Stimulated activated CD8-positive, alpha-beta memory T cell treated with anti-CD3 and anti-CD28 coated beads, Interleukin-7, amount 100 ng/mL, for 1 hour (primary cell): ENCODE data around the gene ZNF564.
A peak's percentile ranks its signal among the peaks of the same experiment; 100 is the strongest.
"Not testable (repeated sequence)": the region's sequence is repeated elsewhere in the genome, so short reads cannot be mapped to it uniquely, and the experiment has no call there.

ENCODE experiments used
- DNase-seq, 2 donors: peaks; one replicate each; pipeline ENCODE4 v3.0.0-alpha.2; 2020; ENCODE audit warnings: low read depth in 2 of 2

The ZNF564 gene

DNA sequence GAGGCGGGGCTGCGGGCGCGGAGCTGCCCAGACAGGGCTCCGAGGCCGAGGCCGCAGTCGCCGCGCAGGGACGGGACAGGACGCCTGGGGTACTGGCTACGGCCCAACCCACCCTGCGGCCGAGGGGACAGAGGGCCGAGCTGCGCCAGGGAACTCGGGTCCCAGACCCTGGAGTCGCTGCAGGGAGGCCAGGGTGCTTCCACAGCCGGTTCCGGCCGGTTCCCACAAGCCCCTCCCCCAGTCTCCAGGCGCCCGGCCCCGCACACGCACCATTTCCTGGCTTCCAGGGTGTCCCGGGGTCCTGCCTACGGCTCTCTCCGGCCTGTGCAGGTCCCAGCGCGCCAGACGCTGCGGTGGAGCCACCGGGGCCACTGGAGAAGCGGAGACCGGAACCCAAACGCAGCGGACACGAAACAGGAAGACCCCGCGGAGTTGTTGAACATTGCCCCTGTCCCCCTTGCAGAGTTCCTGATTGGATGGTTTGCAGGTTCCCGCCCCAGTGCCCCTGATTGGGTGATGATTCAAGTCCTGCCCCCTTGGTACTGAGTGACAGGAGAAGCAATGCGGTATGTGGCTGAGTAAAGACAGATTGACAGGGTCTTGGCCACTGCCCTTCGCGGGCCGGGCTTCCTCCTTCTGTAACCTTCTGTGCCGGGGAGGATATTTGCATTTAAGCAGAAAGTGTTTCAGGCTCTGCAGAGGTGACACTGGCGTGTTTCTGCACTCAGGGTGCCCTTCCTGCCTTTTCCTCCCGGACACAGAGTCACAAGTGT is at the start of gene ZNF564:
Gene ZNF564, minus strand, starts transcription at position 423 of the 773 bp plus-strand sequence. Its CDS starts 150 bp downstream, at position 273.
- DNase-seq, result peak; percentile 78 to 79

DNA sequence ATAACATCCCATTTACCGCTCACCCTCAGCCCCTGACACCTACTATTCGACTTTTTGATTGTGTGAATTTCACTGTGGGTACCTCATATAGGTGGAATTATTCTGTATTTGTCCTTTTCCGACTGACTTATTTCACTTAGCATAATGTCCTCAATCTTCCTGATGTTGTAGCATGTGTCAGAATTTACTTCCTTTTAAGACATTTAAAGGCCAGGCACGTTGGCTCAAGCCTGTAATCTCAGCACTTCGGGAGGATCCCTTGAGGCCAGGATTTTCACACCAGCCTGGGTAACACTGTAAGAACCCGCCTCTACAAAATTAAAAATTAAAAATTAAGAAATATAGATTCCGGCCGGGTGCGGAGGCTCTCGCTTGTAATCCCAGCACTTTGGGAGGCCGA is 46.3 kb upstream of the ZNF564 start:
- no peak for DNase-seq

DNA sequence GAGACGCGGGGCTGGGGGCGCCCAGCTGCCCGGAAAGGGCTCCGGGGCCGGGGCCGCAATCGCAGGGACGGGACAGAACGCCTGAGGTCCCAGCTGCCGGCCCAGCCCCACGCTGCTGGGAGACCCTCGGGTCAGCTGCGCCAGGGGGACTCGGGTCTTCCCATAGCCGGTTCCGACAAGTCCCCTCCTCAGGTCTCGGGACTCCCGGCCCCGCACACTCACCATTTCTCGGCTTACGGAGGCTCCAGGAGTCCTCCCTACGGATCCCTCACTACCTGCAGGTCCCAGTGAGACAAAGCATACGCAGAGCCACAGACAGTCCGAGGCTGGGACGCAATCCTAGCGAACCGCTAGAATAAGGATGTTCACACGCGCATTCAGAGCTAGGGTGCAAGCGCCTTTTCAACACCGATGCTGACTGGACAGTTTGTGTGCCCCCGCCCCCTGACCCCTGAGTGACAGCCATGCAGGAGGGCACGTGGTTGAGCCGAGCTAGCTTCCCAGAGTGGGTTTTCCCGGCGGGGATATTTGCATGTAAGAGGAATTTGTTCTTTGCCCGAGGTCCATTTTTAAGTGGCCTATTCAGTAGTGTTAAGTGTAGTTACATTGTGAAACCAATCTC is 45.8 kb upstream of the ZNF564 start:
- DNase-seq, result no peak

DNA sequence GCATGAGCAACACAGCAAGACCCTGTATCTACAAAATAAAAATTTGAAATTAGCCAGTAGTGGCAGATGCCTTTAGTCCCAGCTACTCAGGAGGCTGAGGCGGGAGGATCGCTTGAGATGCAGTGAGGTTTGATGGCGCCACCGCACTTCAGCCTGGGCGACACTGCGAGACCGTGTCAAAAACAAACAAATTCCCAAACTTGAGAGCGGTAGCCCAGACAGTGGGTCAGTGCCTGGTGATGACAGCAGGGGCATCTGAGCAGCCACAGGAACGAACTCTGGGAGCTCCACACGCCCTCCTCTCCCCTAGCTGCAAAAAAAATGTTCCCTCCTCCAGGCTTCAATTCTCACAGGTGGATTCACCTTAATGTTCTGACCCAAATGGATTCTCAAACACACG is 45.2 kb upstream of the ZNF564 start:
- no peak for DNase-seq

DNA sequence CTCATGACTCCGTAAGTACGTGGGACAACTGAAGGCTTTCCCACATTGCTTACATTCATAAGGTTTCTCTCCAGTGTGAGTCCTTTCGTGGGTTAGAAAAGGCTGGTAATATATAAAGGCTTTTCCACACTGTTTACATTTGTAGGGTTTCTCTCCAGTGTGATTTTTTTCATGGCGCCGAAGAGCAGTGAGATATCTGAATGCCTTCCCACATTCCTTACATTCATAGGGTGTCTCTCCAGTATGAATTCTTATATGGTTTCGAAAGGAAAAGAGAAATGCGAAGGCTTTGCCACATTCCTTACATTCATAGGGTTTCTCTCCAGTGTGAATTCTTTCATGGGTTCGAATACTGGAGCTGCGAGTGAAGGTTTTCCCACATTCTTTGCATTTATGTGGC is 29.8 kb upstream of the ZNF564 start:
- DNase-seq, result no peak

DNA sequence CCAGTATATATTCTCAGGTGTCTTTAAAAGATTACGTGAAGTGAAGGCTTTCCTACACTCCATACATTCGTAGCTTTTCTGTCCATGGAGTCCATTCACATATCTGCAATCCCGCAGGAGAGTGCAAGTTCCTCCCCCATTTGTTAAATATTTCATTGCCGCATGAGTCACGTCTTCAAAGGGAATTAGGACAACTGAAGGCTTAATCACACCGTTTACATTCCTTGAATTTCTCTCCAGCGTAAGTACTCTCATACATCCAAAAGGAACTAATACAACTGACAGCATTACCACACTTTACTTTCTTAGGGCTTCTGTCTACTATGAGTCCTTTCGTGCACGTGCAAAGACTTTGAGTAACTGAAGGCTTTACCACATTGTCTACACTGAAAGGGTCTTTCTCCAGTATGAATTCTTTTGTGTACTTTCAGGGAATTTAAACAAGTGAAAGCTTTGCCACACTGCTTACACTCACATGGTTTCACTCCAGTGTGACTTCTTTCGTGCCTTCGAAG is 29.0 kb upstream of the ZNF564 start:
- DNase-seq, result no peak

DNA sequence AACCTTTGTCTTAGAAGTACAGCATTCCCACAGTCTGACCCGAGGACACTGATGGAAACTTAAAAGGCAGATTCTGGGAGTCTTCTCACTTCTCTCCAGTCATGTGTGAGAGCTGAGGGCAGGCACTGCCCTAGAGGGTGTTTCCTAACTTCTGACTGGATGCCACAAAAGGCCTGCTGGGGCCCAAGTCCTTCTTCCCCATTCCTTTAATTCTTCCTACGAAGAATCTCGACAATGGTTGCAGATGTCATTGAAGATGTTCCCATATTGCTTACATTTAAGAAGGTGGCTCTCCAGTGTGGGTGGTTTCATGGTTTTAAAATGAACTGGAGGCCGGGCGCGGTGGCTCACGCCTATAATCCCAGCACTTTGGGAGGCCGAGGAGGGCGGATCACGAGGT is 27.4 kb upstream of the ZNF564 start:
- DNase-seq, result no peak

DNA sequence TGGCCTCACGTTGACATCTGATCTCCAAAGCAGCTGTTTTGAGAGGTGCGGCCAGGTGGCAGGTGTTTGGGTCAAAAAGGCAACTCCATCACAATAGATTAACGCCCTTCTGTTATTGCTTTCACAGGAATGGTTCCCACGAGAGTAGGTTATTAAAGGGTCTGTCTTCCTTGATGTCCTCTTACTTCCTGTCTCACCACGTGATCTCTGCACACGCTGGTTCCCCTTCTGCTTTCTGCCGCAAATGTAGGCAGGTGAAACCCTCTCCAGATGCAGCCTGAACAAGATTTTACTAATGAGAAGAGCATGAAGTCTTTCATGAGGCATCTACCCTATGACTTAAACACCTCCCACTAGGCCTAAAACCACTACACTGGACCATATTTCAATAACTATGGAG is 22.8 kb upstream of the ZNF564 start:
- DNase-seq, result no peak

DNA sequence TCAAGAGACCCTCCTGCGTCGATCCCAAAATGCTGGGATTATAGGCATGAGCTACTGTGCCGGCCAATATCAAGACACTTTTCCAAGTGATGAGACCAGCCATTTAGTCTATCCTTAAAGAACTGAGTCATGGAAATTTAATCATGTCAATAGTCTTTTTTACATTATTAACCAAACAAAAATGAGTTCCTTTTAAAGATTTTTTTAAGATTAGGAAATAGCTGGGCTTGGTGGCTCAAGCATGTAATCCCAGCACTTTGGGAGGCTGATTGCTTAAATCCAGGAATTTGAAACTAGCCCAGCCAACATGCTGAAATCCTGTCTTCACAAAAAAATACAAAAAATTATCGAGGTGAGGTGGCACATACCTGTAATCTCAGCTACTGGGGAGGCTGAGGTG is 16.7 kb upstream of the ZNF564 start:
- DNase-seq, result no peak

DNA sequence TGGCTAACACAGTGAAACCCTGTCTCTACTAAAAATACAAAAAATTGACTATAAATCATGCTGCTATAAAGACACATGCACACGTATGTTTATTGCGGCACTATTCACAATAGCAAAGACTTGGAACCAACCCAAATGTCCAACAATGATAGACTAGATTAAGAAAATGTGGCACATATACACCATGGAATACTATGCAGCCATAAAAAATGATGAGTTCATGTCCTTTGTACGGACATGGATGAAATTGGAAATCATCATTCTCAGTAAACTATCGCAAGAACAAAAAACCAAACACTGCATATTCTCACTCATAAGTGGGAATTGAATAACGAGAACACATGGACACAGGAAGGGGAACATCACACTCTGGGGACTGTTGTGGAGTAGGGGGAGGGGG is 15.1 kb upstream of the ZNF564 start:
- not testable (repeated sequence) for DNase-seq

DNA sequence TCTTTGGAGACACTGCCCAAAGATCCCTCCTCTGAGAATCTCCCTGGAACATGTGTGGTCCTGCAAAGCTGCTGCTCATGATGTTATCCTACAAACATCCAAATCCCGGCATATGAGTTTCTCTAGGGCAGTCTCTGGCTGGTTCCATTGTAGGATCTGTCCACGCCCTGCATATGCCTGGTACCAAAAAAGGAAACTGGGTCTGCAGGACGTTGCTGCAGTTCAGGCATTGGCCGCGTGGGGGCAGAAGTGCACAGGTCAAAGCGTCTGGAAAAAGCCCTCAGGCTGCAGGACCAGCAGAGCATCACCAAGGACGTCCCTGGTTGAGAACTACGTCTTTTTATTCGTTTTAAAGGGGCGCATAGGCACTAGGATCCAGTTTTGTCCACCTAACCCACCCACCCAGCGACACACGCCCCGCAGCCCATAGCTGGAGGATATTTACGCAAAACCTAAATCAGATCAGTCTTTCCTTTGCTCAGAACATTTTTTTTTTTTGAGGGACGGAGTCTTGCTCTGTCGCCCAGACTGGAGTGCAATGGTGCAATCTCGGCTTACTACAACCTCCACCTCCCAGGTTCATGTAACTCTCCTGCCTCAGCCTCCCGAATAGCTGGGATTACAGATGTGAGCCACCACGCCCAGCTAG is 12.9 kb upstream of the ZNF564 start:
- DNase-seq, result peak; percentile 82 to 94

DNA sequence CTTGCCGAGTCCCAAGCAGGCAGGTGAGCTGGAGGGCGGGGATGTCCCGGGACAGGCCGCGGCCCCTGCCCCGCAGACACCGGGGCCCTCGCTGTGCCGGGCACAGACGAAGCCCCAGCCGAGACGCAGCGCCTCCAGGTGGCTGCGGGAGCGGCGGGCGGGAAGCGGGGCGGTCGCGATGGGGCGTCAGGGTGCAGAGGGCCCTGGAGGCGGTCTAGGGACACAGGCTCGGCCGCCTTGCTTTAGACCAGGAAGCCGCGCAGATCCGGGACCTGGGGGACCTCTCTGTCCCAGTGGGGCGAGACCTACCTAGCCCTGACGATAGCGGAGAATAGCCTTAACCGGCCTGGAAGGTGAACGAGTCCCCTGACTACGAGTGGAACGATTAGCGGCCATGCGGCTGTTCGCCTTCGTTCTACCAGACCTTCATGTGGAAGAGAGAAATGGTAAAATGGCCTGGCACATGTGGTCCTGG is 4.2 kb upstream of the ZNF564 start:
- DNase-seq, result no peak

DNA sequence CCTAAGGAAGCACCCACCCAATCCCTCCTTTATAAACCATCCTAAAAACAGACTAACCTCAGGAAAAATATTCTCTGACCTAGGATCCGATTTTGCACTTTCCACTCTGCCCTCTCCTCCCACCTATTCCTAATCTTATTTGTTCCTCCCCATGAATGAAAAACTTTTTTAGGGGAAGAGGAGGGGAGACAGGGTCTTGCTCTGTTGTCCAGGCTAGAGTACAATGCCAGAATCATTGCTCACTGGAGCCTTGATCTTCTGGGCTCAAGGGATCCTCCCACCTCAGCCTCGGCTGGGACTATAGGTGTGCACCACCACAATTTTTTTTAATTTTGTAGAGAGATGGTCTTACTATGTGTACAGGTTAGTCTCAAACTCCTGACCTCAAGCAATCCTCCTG is 4.4 kb downstream of the ZNF564 start:
- no peak for DNase-seq

DNA sequence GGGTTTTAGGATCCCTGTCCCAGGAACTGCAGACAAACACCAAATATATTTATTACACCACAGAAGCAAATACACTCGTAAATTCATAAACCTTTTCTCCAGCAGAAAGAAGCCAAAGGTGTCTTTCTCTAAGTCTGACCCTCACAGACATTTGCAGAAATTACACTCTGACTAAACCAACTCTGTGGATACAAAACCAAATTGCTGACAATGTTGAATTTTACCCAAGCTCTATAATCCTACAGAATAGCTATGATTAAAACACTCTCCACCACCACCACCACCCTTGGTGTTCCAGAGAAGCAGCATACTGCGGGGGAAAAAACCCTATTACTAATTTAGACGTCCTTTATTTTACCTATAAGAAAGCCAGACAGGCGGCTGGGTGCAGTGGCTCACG is 5.2 kb downstream of the ZNF564 start:
- DNase-seq, result no peak

DNA sequence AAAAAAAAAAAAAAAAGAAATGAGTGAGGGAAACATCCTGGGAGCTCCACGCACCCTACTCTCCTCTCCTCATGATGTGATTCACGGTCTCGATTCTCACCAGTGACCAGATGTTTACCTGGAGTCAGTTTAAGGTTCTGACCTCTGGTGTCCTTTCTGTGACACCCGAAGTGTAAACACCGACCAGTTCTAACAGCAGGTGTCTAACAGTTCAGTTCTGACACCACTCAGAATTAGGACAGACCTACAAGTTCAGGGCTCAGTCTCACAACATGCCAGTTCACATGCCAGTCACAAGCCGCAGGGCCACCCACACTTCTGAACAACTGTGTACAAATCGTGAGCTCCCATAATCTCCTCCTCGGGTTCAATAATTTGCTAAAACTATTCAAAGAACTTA is 6.0 kb downstream of the ZNF564 start:
- no peak for DNase-seq

DNA sequence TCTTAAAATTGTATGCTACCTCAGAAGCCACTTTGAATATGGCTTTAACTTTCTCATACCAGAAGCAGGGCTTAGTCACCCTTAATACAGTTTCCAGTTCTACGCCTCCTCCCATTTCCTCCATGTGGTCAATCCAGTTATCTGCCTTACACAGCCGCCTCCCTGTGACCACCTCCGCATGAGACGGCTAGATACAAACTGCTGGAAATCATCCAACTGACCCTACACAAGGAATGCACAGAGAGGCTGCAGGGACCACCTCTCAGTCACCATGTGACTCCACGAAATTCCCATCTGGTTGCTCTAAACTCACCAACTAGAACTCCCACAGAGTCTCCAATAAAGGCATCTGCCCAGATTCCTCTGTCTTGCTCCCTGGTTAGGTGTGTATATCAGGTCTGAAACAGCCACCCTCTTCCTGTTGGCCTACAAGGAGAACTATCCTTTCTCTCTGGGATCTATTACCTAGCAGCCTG is 6.8 kb downstream of the ZNF564 start:
- DNase-seq, result no peak

DNA sequence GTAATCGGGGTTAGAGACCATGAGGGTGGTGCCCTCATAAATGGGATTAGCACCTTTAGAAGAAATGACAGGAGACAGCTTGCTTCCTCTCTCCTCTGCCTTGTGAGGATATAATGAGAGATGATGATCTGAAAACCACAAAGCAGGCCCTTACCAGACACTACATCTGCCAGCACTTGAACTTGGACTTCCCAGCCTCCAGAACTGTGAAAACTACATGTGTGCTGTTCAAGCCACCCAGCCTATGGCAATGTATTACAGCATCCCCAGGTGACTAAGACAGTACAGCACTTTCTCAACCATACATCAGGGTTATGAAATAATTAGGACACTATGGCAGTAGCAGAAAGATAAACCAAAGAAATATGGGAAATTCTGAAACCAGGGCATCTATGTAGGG is 7.4 kb downstream of the ZNF564 start:
- no peak for DNase-seq

DNA sequence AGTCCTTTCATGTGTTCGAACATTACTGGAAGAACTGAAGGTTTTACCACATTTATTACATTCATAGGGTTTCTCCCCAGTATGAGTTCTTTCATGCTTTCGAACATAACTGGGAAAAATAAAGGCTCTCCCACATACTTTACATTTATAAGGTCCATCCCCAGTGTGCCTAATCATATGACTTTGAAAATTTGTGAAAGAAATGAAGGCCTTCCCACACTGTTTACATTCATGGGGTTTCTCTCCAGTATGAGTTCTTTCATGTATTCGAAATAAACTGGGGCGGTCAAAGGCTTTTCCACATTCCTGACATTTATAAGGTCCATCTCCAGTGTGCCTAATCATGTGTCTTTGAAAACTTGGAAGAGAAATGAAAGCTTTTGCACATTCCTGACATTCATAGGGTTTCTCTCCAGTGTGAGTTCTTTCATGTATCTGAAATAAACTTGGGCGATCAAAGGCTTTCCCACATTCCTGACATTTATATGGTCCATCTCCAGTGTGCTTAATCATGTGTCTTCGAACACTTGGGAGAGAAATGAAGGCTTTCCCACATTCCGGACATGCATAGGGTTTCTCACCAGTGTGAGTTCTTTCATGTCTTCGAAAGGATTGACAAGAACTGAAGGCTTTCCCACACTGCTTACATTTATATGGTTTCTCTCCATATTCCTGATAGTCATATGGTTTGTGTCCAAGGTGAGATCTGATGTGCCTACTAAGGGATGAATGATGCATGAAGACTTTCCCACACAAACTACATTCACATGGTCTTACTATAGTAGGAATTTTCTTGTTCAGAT is 24.0 kb downstream of the ZNF564 start:
- no peak for DNase-seq

DNA sequence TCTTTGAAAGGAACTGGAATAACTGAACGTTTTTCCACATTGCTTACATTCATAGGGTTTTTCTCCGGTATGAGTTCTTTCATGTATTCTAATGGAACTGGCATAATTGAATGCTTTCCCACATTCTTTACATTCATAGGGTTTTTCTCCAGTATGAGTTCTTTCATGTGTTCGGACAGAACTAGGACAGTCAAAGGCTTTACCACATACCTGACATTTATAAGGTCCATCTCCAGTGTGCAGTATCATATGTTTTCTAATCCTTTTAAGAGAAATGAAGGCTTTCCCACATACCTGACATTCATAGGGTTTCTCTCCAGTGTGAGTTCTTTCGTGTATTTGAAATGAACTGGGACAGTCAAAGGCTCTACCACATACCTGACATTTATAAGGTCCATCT is 24.7 kb downstream of the ZNF564 start:
- no peak for DNase-seq

DNA sequence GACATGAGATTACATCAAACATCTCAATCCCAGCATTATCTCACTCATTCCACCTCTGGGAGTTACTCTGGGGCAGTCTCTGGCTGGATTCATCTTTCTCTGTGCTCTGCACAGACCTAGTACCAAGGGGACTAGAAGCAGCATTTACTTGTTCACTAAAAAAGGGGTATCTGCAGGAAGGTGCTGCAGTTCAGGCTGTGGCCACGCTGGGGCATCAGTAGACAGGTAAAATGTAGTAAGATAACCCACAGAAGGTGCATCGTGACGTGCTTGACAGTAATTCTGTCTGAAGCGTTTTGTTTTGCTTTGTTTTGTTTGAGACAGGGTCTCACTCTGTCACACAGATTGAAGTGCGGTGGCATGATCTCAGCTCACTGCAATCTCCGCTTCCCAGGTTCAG is 29.3 kb downstream of the ZNF564 start:
- DNase-seq, result no peak

DNA sequence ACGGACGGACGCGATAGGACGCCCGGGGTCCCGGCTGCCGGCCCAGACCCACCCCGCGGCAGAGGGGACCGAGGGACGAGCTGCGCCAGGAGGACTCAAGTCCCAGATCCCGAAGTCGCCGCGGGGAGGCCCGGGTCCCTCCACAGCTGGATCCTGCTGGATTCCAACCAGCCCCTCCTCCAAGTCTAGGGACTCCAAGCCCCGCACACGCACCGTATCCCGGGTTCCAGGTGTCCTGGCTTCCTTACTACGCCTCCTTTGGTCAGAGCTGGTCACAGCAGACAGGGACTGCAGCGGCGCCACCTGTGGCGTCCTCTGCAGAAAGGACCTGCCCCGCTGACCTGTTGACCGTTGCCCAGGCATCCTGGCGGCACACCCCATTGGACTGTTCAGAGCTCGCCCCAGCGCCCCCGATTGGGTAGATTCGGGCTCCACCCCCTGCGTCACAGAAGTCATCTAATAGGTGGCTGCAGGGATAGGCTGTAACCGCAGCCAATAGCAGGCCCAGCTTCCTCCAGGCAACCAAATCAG is 37.7 kb downstream of the ZNF564 start:
- no peak for DNase-seq

DNA sequence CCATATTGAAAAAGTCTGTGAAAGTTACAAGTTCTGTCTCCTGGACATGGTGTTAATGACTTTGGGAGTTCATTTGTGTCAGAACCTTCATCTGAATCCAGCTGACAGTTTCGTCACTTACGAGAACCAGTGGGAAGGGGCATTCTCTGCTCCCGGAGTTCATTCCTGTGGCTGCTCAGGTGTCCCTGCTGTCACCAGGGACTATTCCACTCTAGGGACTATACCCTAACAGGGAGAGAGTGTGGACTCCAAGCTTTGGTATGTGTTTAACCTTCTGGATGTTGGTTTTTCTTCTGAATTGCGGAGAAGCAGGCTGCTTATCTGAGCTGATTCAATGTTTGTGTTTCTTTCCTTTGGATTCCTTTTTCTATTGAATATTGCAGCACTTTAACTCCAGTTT is 54.2 kb downstream of the ZNF564 start:
- no peak for DNase-seq
